ENCODE results near the gene GUCY2C.
"Not testable (repeated sequence)": the region's sequence is repeated elsewhere in the genome, so short reads cannot be mapped to it uniquely, and the experiment has no call there.

The GUCY2C gene

GRCh38 chr12:14696265-14696741 lies at the start of gene GUCY2C:
Gene GUCY2C, minus strand, starts transcription at chr12:14696599. Its CDS starts 151 bp downstream, at chr12:14696448.
- no peak for TF ChIP-seq POLR2A (IDR thresholded peaks at IDR 0.05; ENCODE audit: low read depth, low read length)
- FAIRE-seq: no peak
- DNase-seq (ENCODE audit: insufficient read length, low spot score): no peak

- no peak for TF ChIP-seq POLR2A (IDR thresholded peaks at IDR 0.05; ENCODE audit: low read depth, low read length)
- FAIRE-seq (no peak), DNase-seq (ENCODE audit: insufficient read length, low spot score) (no peak)
Measured at GRCh38 chr12:14743061-14743460, 46.7 kb upstream of the GUCY2C start.

GRCh38 chr12:14741942-14742341 lies 45.5 kb upstream of the GUCY2C start:
- no peak for TF ChIP-seq POLR2A (IDR thresholded peaks at IDR 0.05; ENCODE audit: low read depth, low read length)
- no peak for DNase-seq (ENCODE audit: insufficient read length, low spot score)
- no peak for FAIRE-seq

- FAIRE-seq (no peak), DNase-seq (ENCODE audit: insufficient read length, low spot score) (no peak)
- no peak for TF ChIP-seq POLR2A (IDR thresholded peaks at IDR 0.05; ENCODE audit: low read depth, low read length)
Measured at GRCh38 chr12:14741153-14741552, 44.8 kb upstream of the GUCY2C start.

GRCh38 chr12:14736441-14736840 lies 40.0 kb upstream of the GUCY2C start:
- not testable (repeated sequence) for DNase-seq (ENCODE audit: insufficient read length, low spot score); FAIRE-seq

GRCh38 chr12:14731821-14732220 lies 35.4 kb upstream of the GUCY2C start:
- DNase-seq (ENCODE audit: insufficient read length, low spot score) (no peak), FAIRE-seq (no peak)
- TF ChIP-seq POLR2A (IDR thresholded peaks at IDR 0.05; ENCODE audit: low read depth, low read length): no peak

- DNase-seq (ENCODE audit: insufficient read length, low spot score) (no peak), FAIRE-seq (no peak)
- TF ChIP-seq POLR2A (IDR thresholded peaks at IDR 0.05; ENCODE audit: low read depth, low read length): no peak
Measured at GRCh38 chr12:14729586-14729985, 33.2 kb upstream of the GUCY2C start.

GRCh38 chr12:14723763-14724162 lies 27.4 kb upstream of the GUCY2C start:
- TF ChIP-seq POLR2A (IDR thresholded peaks at IDR 0.05; ENCODE audit: low read depth, low read length): no peak
- FAIRE-seq (peak; percentile 41), DNase-seq (ENCODE audit: insufficient read length, low spot score) (peak; percentile 13)

GRCh38 chr12:14716848-14717444 lies 20.5 kb upstream of the GUCY2C start:
- no peak for TF ChIP-seq POLR2A (IDR thresholded peaks at IDR 0.05; ENCODE audit: low read depth, low read length)
- FAIRE-seq (no peak), DNase-seq (ENCODE audit: insufficient read length, low spot score) (peak; percentile 8)

GRCh38 chr12:14714437-14714836 lies 18.0 kb upstream of the GUCY2C start:
- DNase-seq (ENCODE audit: insufficient read length, low spot score): no peak

GRCh38 chr12:14710632-14711320 lies 14.4 kb upstream of the GUCY2C start:
- no peak for TF ChIP-seq POLR2A (IDR thresholded peaks at IDR 0.05; ENCODE audit: low read depth, low read length)
- FAIRE-seq (no peak), DNase-seq (ENCODE audit: insufficient read length, low spot score) (no peak)

More at GRCh38 chr12:14714437-14714836, 18.0 kb upstream of the GUCY2C start:
- FAIRE-seq: no peak
- TF ChIP-seq POLR2A (IDR thresholded peaks at IDR 0.05; ENCODE audit: low read depth, low read length): no peak

GRCh38 chr12:14701809-14702568 lies 5.6 kb upstream of the GUCY2C start:
- no peak for TF ChIP-seq POLR2A (IDR thresholded peaks at IDR 0.05; ENCODE audit: low read depth, low read length)
- no peak for FAIRE-seq

GRCh38 chr12:14700935-14701334 lies 4.5 kb upstream of the GUCY2C start:
- no peak for TF ChIP-seq POLR2A (IDR thresholded peaks at IDR 0.05; ENCODE audit: low read depth, low read length)
- no peak for DNase-seq (ENCODE audit: insufficient read length, low spot score)
- no peak for FAIRE-seq

More at GRCh38 chr12:14701809-14702568, 5.6 kb upstream of the GUCY2C start:
- no peak for DNase-seq (ENCODE audit: insufficient read length, low spot score)

- DNase-seq (ENCODE audit: insufficient read length, low spot score) (no peak), FAIRE-seq (no peak)
- TF ChIP-seq POLR2A (IDR thresholded peaks at IDR 0.05; ENCODE audit: low read depth, low read length): no peak
Measured at GRCh38 chr12:14699923-14700322, 3.5 kb upstream of the GUCY2C start.

Measured in H54 (cell line).